Upper lobe of left lung (tissue), 4 donors: Measurements from ENCODE around the gene NYAP2.

Experiments
- EP300 ChIP-seq, 4 donors: sonication (generic); formaldehyde crosslinking; IDR thresholded peaks; one replicate each; pipeline ENCODE4 v1.5.1; 2017; ENCODE audit warnings: antibody characterized with exemption in 4 of 4, control low read depth in 2 of 4
- POLR2A ChIP-seq, 4 donors: fragments of 450-650 bp; IDR thresholded peaks; one replicate each; pipeline ENCODE4 v1.5.1; 2016 to 2017; ENCODE audit warnings: antibody characterized with exemption in 4 of 4, mild to moderate bottlenecking in 2 of 4
- POLR2AphosphoS5 ChIP-seq, 2 donors: sonication (generic); formaldehyde crosslinking; IDR thresholded peaks; one replicate each; pipeline ENCODE4 v1.5.1; 2017; ENCODE audit warnings: antibody characterized with exemption in 2 of 2
- TF ChIP-seq, protein P1 (sequence below), 6 experiments: fragments of 450-650 bp in 4 of 6; fragments of 200-600 bp in 2 of 6; sonication (generic) in 2 of 6; IDR thresholded peaks; one replicate each; pipeline ENCODE4 v1.5.1; 2016 to 2019; ENCODE audit warnings: antibody characterized with exemption in 6 of 6

DNA sequence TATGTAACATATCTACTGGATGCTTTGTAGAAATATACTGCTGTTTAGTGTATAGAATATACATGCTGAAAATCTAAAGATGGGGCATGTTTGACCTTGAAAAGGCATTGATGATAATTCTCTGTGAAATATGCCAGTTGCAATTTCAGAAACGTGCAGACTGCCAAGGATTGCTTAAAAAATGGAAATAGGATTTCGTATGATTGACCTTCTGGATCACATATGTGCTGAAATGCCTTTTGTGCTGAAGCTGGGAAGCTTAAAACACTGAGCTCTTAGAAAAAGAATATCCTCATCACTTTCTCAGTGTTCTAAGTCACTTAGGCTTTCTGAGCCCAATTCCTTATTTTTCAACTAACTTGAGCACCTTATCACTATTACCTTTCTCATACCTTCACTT lies 14.3 kb downstream of the NYAP2 start:
- TF ChIP-seq, protein P1, sequence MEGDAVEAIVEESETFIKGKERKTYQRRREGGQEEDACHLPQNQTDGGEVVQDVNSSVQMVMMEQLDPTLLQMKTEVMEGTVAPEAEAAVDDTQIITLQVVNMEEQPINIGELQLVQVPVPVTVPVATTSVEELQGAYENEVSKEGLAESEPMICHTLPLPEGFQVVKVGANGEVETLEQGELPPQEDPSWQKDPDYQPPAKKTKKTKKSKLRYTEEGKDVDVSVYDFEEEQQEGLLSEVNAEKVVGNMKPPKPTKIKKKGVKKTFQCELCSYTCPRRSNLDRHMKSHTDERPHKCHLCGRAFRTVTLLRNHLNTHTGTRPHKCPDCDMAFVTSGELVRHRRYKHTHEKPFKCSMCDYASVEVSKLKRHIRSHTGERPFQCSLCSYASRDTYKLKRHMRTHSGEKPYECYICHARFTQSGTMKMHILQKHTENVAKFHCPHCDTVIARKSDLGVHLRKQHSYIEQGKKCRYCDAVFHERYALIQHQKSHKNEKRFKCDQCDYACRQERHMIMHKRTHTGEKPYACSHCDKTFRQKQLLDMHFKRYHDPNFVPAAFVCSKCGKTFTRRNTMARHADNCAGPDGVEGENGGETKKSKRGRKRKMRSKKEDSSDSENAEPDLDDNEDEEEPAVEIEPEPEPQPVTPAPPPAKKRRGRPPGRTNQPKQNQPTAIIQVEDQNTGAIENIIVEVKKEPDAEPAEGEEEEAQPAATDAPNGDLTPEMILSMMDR (IDR thresholded peaks at IDR 0.05), result no peak
- TF ChIP-seq POLR2AphosphoS5 (IDR thresholded peaks at IDR 0.05) (no peak), EP300 (IDR thresholded peaks at IDR 0.05) (no peak), POLR2A (IDR thresholded peaks at IDR 0.05) (no peak)
